ENCODE data around the gene CACNA1I. TPM values are rescaled to one million over a fixed set of nuclear protein-coding genes. Genes with fewer than 3 reads are reported as not detected.

Gene CACNA1I
- total RNA-seq, 1 experiment from 2014 or later = 0.15 TPM

GRCh38 chr22:39707816-39708215 lies 137.3 kb downstream of the CACNA1I start:
- POLR2A ChIA-PET = no interaction called here
- Histone ChIP-seq H3K36me3 (ENCODE audit: control insufficient read depth in 1 of 2, insufficient read depth in 2 of 2, low read length in 2 of 2) (no peaks in the 10 kb centered on the region), H3K27me3 (ENCODE audit: insufficient read depth, low read length) (peaks cover 13% of the 10 kb centered on the region), H3K79me2 (ENCODE audit: insufficient read depth, low read length) (no peaks in the 10 kb centered on the region), H3K9me3 (ENCODE audit: control insufficient read depth in 1 of 2, insufficient read depth in 1 of 2, low read depth in 1 of 2, low read length in 2 of 2) (no peaks in the 10 kb centered on the region), H3K27ac (ENCODE audit: low read depth, low read length) (no peak overlapping the region), H4K20me1 (ENCODE audit: insufficient read depth) (no peaks in the 10 kb centered on the region), H2AFZ (ENCODE audit: low read depth, low read length, poor library complexity, severe bottlenecking) (no peak overlapping the region), H3K4me2 (ENCODE audit: low read length) (no peak overlapping the region), H3K4me1 (ENCODE audit: control insufficient read depth in 1 of 2, insufficient read depth in 2 of 2, low read length in 2 of 2) (no peaks in the 10 kb centered on the region), H3K9ac (ENCODE audit: low read length) (no peak overlapping the region), H3K9me2 (ENCODE audit: insufficient read depth) (no peaks in the 10 kb centered on the region), H3K4me3 (replicated peaks in 1 of 2; ENCODE audit: low read depth in 1 of 2, low read length in 2 of 2) (no peak overlapping the region)
- ATAC-seq = no peak
- RAD21 ChIA-PET (ENCODE audit: low non-redundant PET in 1 of 2, low total read pairs in 2 of 2, uncharacterized antibody in 2 of 2, unreplicated experiment in 2 of 2) = no interaction called here
- CTCF ChIA-PET = no interaction called here
- no peak for DNase-seq (ENCODE audit: low read depth, low spot score)
- no TSS peak for BruUV-seq (replicated peaks)
- intact Hi-C loops (cut with micrococcal nuclease) = no loop called here
- TF ChIP-seq SP1 (IDR thresholded peaks at IDR 0.05; ENCODE audit: low read depth) (no peak), REST (IDR thresholded peaks at IDR 0.05; ENCODE audit: low read depth) (no peak), POLR2AphosphoS5 (IDR thresholded peaks at IDR 0.05; ENCODE audit: low read depth, low read length) (no peak), JUND (IDR thresholded peaks at IDR 0.05) (no peak), ZFX (IDR thresholded peaks at IDR 0.05) (no peak), CBX3 (IDR thresholded peaks at IDR 0.05; ENCODE audit: low read depth) (no peak), EZH2phosphoT487 (IDR thresholded peaks at IDR 0.05; ENCODE audit: borderline replicate concordance) (no peak)
- TF ChIP-seq, protein P1, sequence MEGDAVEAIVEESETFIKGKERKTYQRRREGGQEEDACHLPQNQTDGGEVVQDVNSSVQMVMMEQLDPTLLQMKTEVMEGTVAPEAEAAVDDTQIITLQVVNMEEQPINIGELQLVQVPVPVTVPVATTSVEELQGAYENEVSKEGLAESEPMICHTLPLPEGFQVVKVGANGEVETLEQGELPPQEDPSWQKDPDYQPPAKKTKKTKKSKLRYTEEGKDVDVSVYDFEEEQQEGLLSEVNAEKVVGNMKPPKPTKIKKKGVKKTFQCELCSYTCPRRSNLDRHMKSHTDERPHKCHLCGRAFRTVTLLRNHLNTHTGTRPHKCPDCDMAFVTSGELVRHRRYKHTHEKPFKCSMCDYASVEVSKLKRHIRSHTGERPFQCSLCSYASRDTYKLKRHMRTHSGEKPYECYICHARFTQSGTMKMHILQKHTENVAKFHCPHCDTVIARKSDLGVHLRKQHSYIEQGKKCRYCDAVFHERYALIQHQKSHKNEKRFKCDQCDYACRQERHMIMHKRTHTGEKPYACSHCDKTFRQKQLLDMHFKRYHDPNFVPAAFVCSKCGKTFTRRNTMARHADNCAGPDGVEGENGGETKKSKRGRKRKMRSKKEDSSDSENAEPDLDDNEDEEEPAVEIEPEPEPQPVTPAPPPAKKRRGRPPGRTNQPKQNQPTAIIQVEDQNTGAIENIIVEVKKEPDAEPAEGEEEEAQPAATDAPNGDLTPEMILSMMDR (IDR thresholded peaks at IDR 0.05 in 2 of 3, conservative IDR thresholded peaks at IDR 0.05 in 1 of 3; ENCODE audit: borderline replicate concordance in 1 of 3, insufficient read depth in 1 of 3, low read depth in 2 of 3, low read length in 2 of 3) = no peak
